ENCODE results near the gene FBXL7.

The FBXL7 gene

DNA sequence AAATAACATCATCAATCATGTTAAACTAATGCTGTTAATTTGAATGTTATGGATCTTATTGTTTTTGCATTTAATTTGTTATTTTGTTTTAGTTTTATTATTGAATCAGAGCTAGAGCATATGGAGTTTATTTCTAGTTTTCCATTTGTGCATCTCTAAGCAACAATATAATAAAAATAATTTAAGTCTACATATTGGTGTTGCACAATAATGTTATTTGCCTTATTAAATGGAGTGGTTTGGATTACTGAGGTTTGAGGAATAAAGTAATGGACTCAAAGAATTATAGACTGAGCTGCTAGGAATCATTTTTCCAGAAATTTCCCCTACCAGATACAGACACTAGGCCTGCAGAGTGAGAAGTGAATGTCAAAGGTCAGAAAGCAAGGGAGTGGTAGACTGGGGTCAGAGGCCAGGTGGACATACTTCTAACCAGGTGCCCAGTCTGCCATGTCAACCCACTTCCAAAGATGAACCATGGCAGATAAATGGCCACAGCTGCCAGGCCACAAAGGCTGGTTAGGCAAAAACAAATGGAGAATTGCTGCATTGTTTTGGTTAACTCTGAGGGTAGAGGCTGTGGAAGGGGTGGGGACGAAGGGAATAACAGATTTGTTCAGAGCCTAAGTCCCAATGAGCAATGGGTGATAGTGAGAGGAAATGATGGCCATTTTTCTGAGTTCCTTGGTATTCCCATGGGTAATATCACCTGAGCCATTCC lies 113.1 kb downstream of the FBXL7 start:
- no peaks in the 10 kb centered on the region for H3K27me3 ChIP-seq (ENCODE audit: low read length)
- no peak overlapping the region for H3K9ac ChIP-seq (ENCODE audit: low read length)
- no peaks in the 10 kb centered on the region; the same call in 1 of the 2 replicates for H3K9me3 ChIP-seq (ENCODE audit: insufficient read depth, low read length)
- H3K79me2 ChIP-seq (ENCODE audit: insufficient read depth, low read length), result no peaks in the 10 kb centered on the region
- no peak overlapping the region for H3K4me2 ChIP-seq (ENCODE audit: low read depth, low read length, poor library complexity, severe bottlenecking)
- H3F3A ChIP-seq (ENCODE audit: insufficient read depth), result no peaks in the 10 kb centered on the region
- H4K20me1 ChIP-seq (ENCODE audit: low read depth, low read length), result no peaks in the 10 kb centered on the region
- H3K36me3 ChIP-seq (ENCODE audit: low read length), result no peaks in the 10 kb centered on the region
- no peak overlapping the region for H3K27ac ChIP-seq (ENCODE audit: low read depth, low read length)
- TF ChIP-seq EZH2phosphoT487 (conservative IDR thresholded peaks at IDR 0.05; ENCODE audit: low read length), result no peak
- TF ChIP-seq, protein P1, sequence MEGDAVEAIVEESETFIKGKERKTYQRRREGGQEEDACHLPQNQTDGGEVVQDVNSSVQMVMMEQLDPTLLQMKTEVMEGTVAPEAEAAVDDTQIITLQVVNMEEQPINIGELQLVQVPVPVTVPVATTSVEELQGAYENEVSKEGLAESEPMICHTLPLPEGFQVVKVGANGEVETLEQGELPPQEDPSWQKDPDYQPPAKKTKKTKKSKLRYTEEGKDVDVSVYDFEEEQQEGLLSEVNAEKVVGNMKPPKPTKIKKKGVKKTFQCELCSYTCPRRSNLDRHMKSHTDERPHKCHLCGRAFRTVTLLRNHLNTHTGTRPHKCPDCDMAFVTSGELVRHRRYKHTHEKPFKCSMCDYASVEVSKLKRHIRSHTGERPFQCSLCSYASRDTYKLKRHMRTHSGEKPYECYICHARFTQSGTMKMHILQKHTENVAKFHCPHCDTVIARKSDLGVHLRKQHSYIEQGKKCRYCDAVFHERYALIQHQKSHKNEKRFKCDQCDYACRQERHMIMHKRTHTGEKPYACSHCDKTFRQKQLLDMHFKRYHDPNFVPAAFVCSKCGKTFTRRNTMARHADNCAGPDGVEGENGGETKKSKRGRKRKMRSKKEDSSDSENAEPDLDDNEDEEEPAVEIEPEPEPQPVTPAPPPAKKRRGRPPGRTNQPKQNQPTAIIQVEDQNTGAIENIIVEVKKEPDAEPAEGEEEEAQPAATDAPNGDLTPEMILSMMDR (IDR thresholded peaks at IDR 0.05; ENCODE audit: insufficient read depth, low read length, poor library complexity, severe bottlenecking), result no peak
- H2AFZ ChIP-seq (ENCODE audit: low read depth, low read length, severe bottlenecking), result no peak overlapping the region
- no peak overlapping the region for H3K4me3 ChIP-seq (ENCODE audit: insufficient read depth, low read length, poor library complexity, severe bottlenecking)
- no peaks in the 10 kb centered on the region for H3K9me2 ChIP-seq (replicated peaks; ENCODE audit: insufficient read depth, low read length)

DNA sequence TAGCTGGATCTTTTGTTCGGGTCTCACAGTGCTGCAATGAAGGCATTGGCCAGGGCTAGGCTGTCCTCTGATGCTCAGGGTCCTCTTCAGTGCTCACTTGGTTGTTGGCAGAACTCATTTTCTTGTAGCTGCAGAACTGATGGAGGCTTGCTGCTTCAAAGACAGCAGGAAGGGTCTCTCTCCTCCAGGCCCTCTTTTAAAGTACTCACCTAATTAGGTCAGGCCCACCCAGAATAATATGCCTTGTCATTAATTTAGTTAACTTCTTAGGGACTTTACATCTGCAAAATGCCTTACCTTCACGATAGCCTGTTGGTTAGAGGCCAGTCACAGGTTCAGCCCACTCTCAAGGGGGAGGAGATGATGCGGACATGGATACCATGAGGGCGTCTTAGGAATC lies 114.7 kb downstream of the FBXL7 start:
- Histone ChIP-seq H3K36me3 (ENCODE audit: low read length) (no peaks in the 10 kb centered on the region), H3K9me2 (replicated peaks; ENCODE audit: insufficient read depth, low read length) (no peaks in the 10 kb centered on the region), H3K4me3 (ENCODE audit: insufficient read depth, low read length, poor library complexity, severe bottlenecking) (no peak overlapping the region), H3K9ac (ENCODE audit: low read length) (no peak overlapping the region), H2AFZ (ENCODE audit: low read depth, low read length, severe bottlenecking) (no peak overlapping the region), H3K27ac (ENCODE audit: low read depth, low read length) (no peak overlapping the region), H3K79me2 (ENCODE audit: insufficient read depth, low read length) (no peaks in the 10 kb centered on the region), H3K9me3 (ENCODE audit: insufficient read depth, low read length) (no peaks in the 10 kb centered on the region), H3K4me2 (ENCODE audit: low read depth, low read length, poor library complexity, severe bottlenecking) (no peak overlapping the region), H3K27me3 (ENCODE audit: low read length) (no peaks in the 10 kb centered on the region), H3F3A (ENCODE audit: insufficient read depth) (no peaks in the 10 kb centered on the region), H4K20me1 (ENCODE audit: low read depth, low read length) (no peaks in the 10 kb centered on the region)
- TF ChIP-seq, protein P1 (IDR thresholded peaks at IDR 0.05; ENCODE audit: insufficient read depth, low read length, poor library complexity, severe bottlenecking), result no peak
- TF ChIP-seq EZH2phosphoT487 (conservative IDR thresholded peaks at IDR 0.05; ENCODE audit: low read length), result no peak

DNA sequence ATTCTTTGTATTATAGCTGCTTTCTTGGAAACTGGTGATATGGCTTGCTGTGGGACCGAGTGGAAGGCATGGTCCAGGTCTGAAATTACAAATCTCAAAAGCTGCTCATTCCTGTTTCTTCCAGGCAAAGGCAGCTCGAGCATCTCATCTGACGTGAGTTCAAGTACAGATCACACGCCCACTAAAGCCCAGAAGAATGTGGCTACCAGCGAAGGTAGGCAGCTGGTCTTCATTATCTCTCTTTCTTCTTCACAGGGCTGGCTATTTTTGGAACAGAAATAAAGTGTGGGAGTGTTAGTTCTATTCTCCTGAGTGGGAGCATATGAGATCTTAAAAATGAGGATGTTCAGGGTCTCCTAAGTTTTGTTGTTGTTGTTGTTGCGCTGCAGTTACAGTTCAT lies 115.9 kb downstream of the FBXL7 start:
- no peak overlapping the region for H3K27ac ChIP-seq (ENCODE audit: low read depth, low read length)
- H3K4me3 ChIP-seq (ENCODE audit: insufficient read depth, low read length, poor library complexity, severe bottlenecking), result no peak overlapping the region
- H3K36me3 ChIP-seq (ENCODE audit: low read length), result no peaks in the 10 kb centered on the region
- H3K4me2 ChIP-seq (ENCODE audit: low read depth, low read length, poor library complexity, severe bottlenecking), result no peak overlapping the region
- no peak overlapping the region for H3K9ac ChIP-seq (ENCODE audit: low read length)
- H3K27me3 ChIP-seq (ENCODE audit: low read length), result no peaks in the 10 kb centered on the region
- H3K9me2 ChIP-seq (replicated peaks; ENCODE audit: insufficient read depth, low read length), result no peaks in the 10 kb centered on the region
- no peak overlapping the region for H2AFZ ChIP-seq (ENCODE audit: low read depth, low read length, severe bottlenecking)
- H3K9me3 ChIP-seq (ENCODE audit: insufficient read depth, low read length), result no peaks in the 10 kb centered on the region
- TF ChIP-seq EZH2phosphoT487 (conservative IDR thresholded peaks at IDR 0.05; ENCODE audit: low read length), result no peak
- TF ChIP-seq, protein P1 (IDR thresholded peaks at IDR 0.05; ENCODE audit: insufficient read depth, low read length, poor library complexity, severe bottlenecking), result no peak
- H3F3A ChIP-seq (ENCODE audit: insufficient read depth), result no peaks in the 10 kb centered on the region
- H3K79me2 ChIP-seq (ENCODE audit: insufficient read depth, low read length), result no peaks in the 10 kb centered on the region
- H4K20me1 ChIP-seq (ENCODE audit: low read depth, low read length), result no peaks in the 10 kb centered on the region
